ENCODE data around the gene AEBP1.
A peak's percentile ranks its signal among the peaks of the same experiment; 100 is the strongest.

Gene AEBP1

DNA sequence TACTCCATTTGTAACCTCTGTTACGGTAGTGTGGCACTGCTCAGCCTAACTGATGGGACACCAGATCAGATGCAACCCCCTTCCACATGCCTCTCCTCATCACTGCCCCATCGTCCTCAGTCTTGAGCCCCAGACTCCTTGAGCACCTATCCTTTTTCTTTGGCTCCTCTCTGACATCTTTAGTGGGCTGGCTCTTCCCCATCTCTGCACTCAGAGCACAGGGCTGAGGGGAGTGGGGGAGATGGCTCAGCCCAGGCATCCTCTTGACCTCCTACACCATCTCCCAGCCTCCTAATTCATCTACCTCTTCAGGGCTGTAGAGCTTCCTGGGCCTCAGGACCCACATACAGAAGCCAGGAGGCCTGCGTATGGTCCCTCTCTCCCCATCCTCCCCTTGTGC is 20.3 kb upstream of the AEBP1 start:
- in situ Hi-C loops (cut with HindIII; ENCODE audit: low sequenced_read_pairs) = no loop called here
- TF ChIP-seq, protein P1, sequence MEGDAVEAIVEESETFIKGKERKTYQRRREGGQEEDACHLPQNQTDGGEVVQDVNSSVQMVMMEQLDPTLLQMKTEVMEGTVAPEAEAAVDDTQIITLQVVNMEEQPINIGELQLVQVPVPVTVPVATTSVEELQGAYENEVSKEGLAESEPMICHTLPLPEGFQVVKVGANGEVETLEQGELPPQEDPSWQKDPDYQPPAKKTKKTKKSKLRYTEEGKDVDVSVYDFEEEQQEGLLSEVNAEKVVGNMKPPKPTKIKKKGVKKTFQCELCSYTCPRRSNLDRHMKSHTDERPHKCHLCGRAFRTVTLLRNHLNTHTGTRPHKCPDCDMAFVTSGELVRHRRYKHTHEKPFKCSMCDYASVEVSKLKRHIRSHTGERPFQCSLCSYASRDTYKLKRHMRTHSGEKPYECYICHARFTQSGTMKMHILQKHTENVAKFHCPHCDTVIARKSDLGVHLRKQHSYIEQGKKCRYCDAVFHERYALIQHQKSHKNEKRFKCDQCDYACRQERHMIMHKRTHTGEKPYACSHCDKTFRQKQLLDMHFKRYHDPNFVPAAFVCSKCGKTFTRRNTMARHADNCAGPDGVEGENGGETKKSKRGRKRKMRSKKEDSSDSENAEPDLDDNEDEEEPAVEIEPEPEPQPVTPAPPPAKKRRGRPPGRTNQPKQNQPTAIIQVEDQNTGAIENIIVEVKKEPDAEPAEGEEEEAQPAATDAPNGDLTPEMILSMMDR (IDR thresholded peaks at IDR 0.05; ENCODE audit: low read depth, low read length) = no peak
- H3K4me3 ChIP-seq (ENCODE audit: low read depth, low read length) = no peak overlapping the region
- DNase-seq (ENCODE audit: low read depth, low spot score) = no peak

DNA sequence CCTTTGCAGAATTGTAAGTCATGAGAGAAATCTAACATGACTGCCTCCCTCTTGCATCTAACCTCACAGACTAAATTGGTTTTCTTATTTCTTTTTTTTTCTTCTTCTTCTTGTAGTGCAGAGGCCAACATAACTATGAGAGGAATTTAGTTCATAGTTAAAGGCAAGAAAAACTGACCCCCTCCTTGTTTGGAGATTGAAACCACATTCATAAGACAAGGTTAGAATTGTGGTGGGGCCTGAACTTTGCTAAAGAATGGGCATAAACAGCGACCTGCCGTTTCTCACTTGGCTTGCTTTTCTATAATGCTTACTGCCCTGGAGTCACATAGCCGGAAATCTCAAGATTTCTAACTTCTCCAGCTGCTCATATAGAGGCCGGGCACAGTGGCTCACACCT is 19.4 kb upstream of the AEBP1 start:
- TF ChIP-seq, protein P1 (IDR thresholded peaks at IDR 0.05; ENCODE audit: low read depth, low read length) = no peak
- in situ Hi-C loops (cut with HindIII; ENCODE audit: low sequenced_read_pairs) = no loop called here
- no peak overlapping the region for H3K4me3 ChIP-seq (ENCODE audit: low read depth, low read length)
- peak; percentile 40 for DNase-seq (ENCODE audit: low read depth, low spot score)

DNA sequence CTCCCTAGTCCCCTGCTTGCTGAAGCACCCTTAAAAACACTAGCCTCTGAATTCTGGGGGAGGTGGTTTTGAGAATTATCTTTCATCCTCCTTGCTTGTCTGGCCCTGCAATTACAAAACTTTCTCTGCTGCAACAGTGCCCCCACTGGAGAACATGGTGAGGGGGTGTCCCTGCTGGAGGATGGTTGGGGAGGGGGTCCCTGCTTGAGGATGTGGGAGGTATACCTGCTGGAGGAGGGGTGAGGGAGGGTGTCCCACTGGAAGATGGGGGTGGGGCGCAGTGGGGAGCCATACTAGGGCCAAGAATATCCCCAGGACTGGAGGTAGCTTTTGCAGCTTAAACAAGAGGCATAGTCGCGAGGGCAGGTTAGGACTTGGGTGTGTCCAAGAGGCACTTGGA is 18.6 kb upstream of the AEBP1 start:
- in situ Hi-C loops (cut with HindIII; ENCODE audit: low sequenced_read_pairs) = no loop called here
- TF ChIP-seq, protein P1 (IDR thresholded peaks at IDR 0.05; ENCODE audit: low read depth, low read length) = peak; percentile 5
- no peak overlapping the region for H3K4me3 ChIP-seq (ENCODE audit: low read depth, low read length)
- DNase-seq (ENCODE audit: low read depth, low spot score) = no peak

DNA sequence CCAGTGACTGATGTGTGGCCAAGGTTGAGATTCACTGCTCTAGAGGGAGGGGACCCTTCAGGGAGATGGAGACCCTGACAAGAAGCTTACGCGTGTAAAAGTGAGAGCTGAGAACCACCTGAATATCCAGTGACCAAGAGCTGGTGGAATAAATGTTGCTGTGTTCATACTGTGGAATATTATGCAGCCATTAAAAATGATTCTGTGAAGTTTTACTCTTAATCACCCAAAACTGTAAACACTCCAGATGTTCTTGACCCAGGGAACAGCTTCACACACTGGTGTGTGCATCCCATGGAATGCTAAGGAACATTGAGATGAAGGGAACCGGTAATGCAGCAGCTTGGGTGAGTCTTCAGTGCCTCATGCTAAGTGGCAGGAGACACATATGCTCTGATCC is 17.5 kb upstream of the AEBP1 start:
- no peak overlapping the region for H3K4me3 ChIP-seq (ENCODE audit: low read depth, low read length)
- TF ChIP-seq, protein P1 (IDR thresholded peaks at IDR 0.05; ENCODE audit: low read depth, low read length) = no peak
- DNase-seq (ENCODE audit: low read depth, low spot score) = no peak
- in situ Hi-C loops (cut with HindIII; ENCODE audit: low sequenced_read_pairs) = no loop called here

DNA sequence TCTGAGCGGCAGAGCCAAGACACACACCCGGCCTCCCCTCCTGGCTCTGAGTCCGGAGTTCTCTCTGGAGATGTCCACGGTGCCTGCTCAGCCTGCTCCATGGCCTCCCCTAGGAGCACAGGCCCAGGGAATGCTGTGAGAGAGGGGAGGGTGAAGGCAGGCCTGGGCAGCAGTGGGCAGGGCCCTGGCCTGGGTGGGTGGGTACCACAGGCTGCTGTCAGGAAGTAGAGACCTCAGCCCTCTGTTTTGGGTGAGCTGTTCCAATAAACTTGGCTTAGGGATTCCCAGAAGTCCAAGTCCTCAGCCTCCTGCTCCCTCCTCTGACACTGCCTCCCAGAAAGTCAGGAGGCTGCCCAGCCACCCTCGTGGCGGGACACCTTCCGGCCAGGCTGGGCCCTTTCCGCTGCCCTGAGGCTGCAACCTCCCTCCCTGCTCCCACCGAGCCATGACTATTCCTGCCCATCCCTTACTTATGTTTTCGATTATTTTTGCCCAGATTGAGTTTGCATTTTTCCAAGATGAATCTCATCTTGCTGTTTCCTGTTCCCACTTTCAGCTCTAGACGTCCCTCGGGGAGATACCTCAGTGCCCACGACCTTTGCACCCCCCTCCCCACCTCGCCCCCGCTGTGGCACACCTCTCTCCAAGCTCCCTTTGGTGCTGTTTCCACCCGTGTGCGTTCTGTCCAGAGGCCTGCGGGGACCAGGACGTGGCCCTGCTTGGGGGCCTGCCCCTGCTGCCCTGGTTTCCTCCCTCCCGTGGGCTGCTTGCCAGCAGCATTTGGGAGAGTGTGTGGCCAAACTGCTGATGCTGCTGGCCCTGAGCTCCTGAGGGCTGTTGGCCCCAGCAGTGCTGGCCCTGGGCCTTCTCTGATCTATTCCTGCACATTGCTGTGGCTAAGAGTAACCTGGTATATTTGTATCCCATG is 16.0 kb upstream of the AEBP1 start:
- in situ Hi-C loops (cut with HindIII; ENCODE audit: low sequenced_read_pairs) = no loop called here
- peak; percentile 84 for DNase-seq (ENCODE audit: low read depth, low spot score)
- TF ChIP-seq, protein P1 (IDR thresholded peaks at IDR 0.05; ENCODE audit: low read depth, low read length) = no peak
- H3K4me3 ChIP-seq (ENCODE audit: low read depth, low read length) = no peak overlapping the region

DNA sequence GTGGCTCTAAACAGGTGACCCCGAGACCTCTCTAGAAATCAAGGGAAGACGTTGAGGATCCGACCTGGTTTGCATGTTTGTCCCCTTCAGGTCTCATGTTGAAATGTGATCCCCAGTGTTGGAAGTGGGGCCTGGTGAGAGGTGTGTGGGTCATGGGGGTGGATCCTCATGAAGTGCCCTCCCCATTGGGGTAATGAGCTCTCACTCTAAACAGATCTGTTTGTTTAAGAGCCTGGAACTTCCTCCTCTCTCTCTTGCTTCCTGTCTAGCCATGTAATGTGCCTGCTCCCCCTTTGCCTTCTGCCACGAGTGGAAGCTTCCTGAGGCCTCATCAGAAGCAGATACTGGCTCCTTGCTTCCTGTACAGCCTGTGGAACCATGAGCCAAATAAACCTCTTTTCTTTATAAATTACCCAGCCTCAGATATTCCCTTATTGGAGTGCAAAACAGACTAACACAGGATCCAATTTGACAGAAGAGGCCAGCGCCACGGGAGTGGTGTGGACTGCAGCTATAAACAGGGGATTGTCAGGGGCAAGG is 11.0 kb upstream of the AEBP1 start:
- in situ Hi-C loops (cut with HindIII; ENCODE audit: low sequenced_read_pairs) = no loop called here
- H3K4me3 ChIP-seq (ENCODE audit: low read depth, low read length) = no peak overlapping the region
- DNase-seq (ENCODE audit: low read depth, low spot score) = no peak
- TF ChIP-seq, protein P1 (IDR thresholded peaks at IDR 0.05; ENCODE audit: low read depth, low read length) = no peak
